Body of pancreas (tissue), 4 donors: ENCODE data around the gene TTC36.

Source experiments
- CTCF ChIP-seq, 7 experiments: fragments of 450-650 bp in 4 of 7; fragments of 200-600 bp in 3 of 7; sonication (generic) in 3 of 7; IDR thresholded peaks; one replicate each; pipeline ENCODE4 v1.5.1; 2016 to 2019; ENCODE audit warnings: antibody characterized with exemption in 7 of 7
- POLR2A ChIP-seq, 3 donors: fragments of 450-650 bp; IDR thresholded peaks; one replicate each; pipeline ENCODE4 v1.6.1; 2016; ENCODE audit warnings: antibody characterized with exemption in 3 of 3, mild to moderate bottlenecking in 2 of 3

DNA sequence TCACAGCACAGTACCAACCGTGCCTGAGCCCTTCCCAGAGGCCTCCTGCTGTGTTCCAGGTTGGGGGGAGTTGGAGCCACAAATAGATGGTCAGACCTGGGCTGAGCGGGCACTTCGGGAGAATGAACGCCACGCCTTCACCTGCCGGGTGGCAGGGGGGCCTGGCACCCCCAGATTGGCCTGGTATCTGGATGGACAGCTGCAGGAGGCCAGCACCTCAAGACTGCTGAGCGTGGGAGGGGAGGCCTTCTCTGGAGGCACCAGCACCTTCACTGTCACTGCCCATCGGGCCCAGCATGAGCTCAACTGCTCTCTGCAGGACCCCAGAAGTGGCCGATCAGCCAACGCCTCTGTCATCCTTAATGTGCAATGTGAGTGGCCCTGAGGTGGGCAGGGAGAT lies 4.8 kb downstream of the TTC36 start:
- no peak for TF ChIP-seq CTCF (IDR thresholded peaks at IDR 0.05)
- no peak for TF ChIP-seq POLR2A (IDR thresholded peaks at IDR 0.05)
